PC-3 (cell line): ENCODE results near the gene DHX35.

Experiments used
- CTCF ChIP-seq: fragments of 300-600 bp; sonication (generic); conservative IDR thresholded peaks from 2 replicates; pipeline ENCODE4 v1.5.1; 2017; ENCODE audit warnings: antibody characterized with exemption, low read depth, mild to moderate bottlenecking, low read length
- EZH2 ChIP-seq: fragments of 300-600 bp; sonication (generic); IDR thresholded peaks from one replicate; pipeline ENCODE4 v1.6.1; 2017; ENCODE audit warnings: antibody characterized with exemption, mild to moderate bottlenecking, low read length; ENCODE audit not compliant: unreplicated experiment
- EZH2phosphoT487 ChIP-seq: fragments of 300-600 bp; sonication (generic); IDR thresholded peaks from 2 replicates; pipeline ENCODE4 v1.6.1; 2018; ENCODE audit warnings: mild to moderate bottlenecking, antibody characterized with exemption, low read length, borderline replicate concordance

- TF ChIP-seq CTCF = no peak
- TF ChIP-seq EZH2 = no peak
- TF ChIP-seq EZH2phosphoT487 = no peak
Measured at GRCh38 chr20:39044501-39044900, 82.4 kb downstream of the DHX35 start.
